ENCODE data around the gene EGFL7.

Gene EGFL7

GRCh38 chr9:136669791-136670464 is 7.2 kb downstream of the EGFL7 start:
- H3K4me1 ChIP-seq (ENCODE audit: control insufficient read depth, insufficient read depth, low read length): peaks cover 15% of the 10 kb centered on the region
- 94% methylated on average over 23 of the region's 23 CpGs for WGBS, 2 experiments
- no peak overlapping the region for H3K27ac ChIP-seq (ENCODE audit: insufficient read depth, low read depth, low read length, poor library complexity, severe bottlenecking)
- H3K36me3 ChIP-seq (ENCODE audit: control insufficient read depth, insufficient read depth, low read length): no peaks in the 10 kb centered on the region
- H3K27me3 ChIP-seq (ENCODE audit: control insufficient read depth, insufficient read depth, low read length, poor library complexity, severe bottlenecking): peaks cover 15% of the 10 kb centered on the region
- H3K4me3 ChIP-seq (ENCODE audit: insufficient read depth, low read depth, low read length): no peak overlapping the region
- H3K9me3 ChIP-seq (ENCODE audit: control insufficient read depth, low read length): no peaks in the 10 kb centered on the region

DNA sequence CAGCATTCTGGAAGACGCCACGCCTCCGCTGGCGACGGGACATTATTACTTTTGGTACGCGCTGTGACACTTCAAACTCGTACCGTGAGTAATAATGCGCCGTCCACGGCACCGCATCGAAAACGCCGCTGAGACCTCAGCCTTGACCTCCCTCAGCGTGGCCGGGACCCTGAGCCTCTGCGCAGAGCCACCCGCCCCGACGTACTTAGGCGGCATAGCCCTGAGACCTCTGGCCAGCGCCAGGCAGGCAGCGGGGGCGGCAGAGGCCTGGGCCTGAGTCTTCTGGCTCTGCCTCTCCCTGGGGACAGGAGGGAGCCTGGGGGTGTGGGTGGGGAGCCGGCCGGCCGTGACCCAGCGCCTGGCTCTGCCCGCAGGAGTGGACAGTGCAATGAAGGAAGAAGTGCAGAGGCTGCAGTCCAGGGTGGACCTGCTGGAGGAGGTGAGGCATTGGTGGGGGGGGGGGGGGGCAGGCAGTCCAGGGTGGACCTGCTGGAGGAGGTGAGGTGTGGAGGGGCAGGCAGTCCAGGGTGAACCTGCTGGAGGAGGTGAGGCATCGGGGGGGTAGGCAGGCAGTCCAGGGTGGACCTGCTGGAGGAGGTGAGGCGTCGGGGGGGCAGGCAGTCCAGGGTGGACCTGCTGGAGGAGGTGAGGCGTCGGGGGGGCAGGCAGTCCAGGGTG is 8.0 kb downstream of the EGFL7 start:
- Histone ChIP-seq H3K36me3 (ENCODE audit: control insufficient read depth, insufficient read depth, low read length) (no peaks in the 10 kb centered on the region), H3K4me1 (ENCODE audit: control insufficient read depth, insufficient read depth, low read length) (peaks cover 15% of the 10 kb centered on the region), H3K4me3 (ENCODE audit: insufficient read depth, low read depth, low read length) (no peak overlapping the region), H3K9me3 (ENCODE audit: control insufficient read depth, low read length) (no peaks in the 10 kb centered on the region), H3K27me3 (ENCODE audit: control insufficient read depth, insufficient read depth, low read length, poor library complexity, severe bottlenecking) (peaks cover 13% of the 10 kb centered on the region), H3K27ac (ENCODE audit: insufficient read depth, low read depth, low read length, poor library complexity, severe bottlenecking) (no peak overlapping the region)
- 95% methylated on average over 36 of the region's 36 CpGs for WGBS, 2 experiments

DNA sequence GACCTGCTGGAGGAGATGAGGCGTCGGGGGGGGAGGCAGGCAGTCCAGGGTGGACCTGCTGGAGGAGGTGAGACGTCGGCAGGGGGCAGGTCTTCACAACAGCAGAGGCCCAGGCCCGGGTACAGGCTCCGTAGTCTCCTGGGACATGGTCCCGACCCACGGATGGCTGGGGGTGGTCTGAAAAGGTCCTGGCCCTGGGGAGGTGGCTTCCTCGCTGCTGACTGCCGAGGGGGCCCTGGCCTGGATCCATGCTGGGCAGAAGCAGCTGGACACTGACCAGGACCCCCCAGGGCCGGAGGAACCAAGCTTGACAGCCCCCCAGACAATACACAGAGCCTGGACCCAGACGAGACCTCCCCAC is 8.5 kb downstream of the EGFL7 start:
- WGBS, 2 experiments: 85 to 86% methylated on average over 12 of the region's 12 CpGs
- Histone ChIP-seq H3K4me3 (ENCODE audit: insufficient read depth, low read depth, low read length) (no peak overlapping the region), H3K9me3 (ENCODE audit: control insufficient read depth, low read length) (no peaks in the 10 kb centered on the region), H3K4me1 (ENCODE audit: control insufficient read depth, insufficient read depth, low read length) (peaks cover 15% of the 10 kb centered on the region), H3K27me3 (ENCODE audit: control insufficient read depth, insufficient read depth, low read length, poor library complexity, severe bottlenecking) (peaks cover 11% of the 10 kb centered on the region), H3K27ac (ENCODE audit: insufficient read depth, low read depth, low read length, poor library complexity, severe bottlenecking) (no peak overlapping the region), H3K36me3 (ENCODE audit: control insufficient read depth, insufficient read depth, low read length) (no peaks in the 10 kb centered on the region)

- Histone ChIP-seq H3K27ac (ENCODE audit: insufficient read depth, low read depth, low read length, poor library complexity, severe bottlenecking) (no peak overlapping the region), H3K4me3 (ENCODE audit: insufficient read depth, low read depth, low read length) (no peak overlapping the region), H3K9me3 (ENCODE audit: control insufficient read depth, low read length) (no peaks in the 10 kb centered on the region), H3K27me3 (ENCODE audit: control insufficient read depth, insufficient read depth, low read length, poor library complexity, severe bottlenecking) (peaks cover 5% of the 10 kb centered on the region), H3K36me3 (ENCODE audit: control insufficient read depth, insufficient read depth, low read length) (no peaks in the 10 kb centered on the region), H3K4me1 (ENCODE audit: control insufficient read depth, insufficient read depth, low read length) (peaks cover 13% of the 10 kb centered on the region)
- WGBS, 2 experiments: 67 to 68% methylated on average over 27 of the region's 27 CpGs
These were observed 9.1 kb downstream of the EGFL7 start for GRCh38 chr9:136671646-136672430.

GRCh38 chr9:136672431-136673087 is 9.8 kb downstream of the EGFL7 start:
- H3K27me3 ChIP-seq (ENCODE audit: control insufficient read depth, insufficient read depth, low read length, poor library complexity, severe bottlenecking): no peaks in the 10 kb centered on the region
- H3K27ac ChIP-seq (ENCODE audit: insufficient read depth, low read depth, low read length, poor library complexity, severe bottlenecking): no peak overlapping the region
- no peaks in the 10 kb centered on the region for H3K9me3 ChIP-seq (ENCODE audit: control insufficient read depth, low read length)
- peaks cover 6% of the 10 kb centered on the region for H3K4me1 ChIP-seq (ENCODE audit: control insufficient read depth, insufficient read depth, low read length)
- H3K36me3 ChIP-seq (ENCODE audit: control insufficient read depth, insufficient read depth, low read length): no peaks in the 10 kb centered on the region
- 91 to 94% methylated on average over 14 of the region's 14 CpGs for WGBS, 2 experiments
- no peak overlapping the region for H3K4me3 ChIP-seq (ENCODE audit: insufficient read depth, low read depth, low read length)

GRCh38 chr9:136673088-136673974 is 10.6 kb downstream of the EGFL7 start:
- Histone ChIP-seq H3K4me1 (ENCODE audit: control insufficient read depth, insufficient read depth, low read length) (no peaks in the 10 kb centered on the region), H3K9me3 (ENCODE audit: control insufficient read depth, low read length) (no peaks in the 10 kb centered on the region), H3K27me3 (ENCODE audit: control insufficient read depth, insufficient read depth, low read length, poor library complexity, severe bottlenecking) (no peaks in the 10 kb centered on the region), H3K36me3 (ENCODE audit: control insufficient read depth, insufficient read depth, low read length) (no peaks in the 10 kb centered on the region), H3K4me3 (ENCODE audit: insufficient read depth, low read depth, low read length) (no peak overlapping the region), H3K27ac (ENCODE audit: insufficient read depth, low read depth, low read length, poor library complexity, severe bottlenecking) (no peak overlapping the region)
- WGBS, 2 experiments: 92 to 94% methylated on average over 35 of the region's 35 CpGs

DNA sequence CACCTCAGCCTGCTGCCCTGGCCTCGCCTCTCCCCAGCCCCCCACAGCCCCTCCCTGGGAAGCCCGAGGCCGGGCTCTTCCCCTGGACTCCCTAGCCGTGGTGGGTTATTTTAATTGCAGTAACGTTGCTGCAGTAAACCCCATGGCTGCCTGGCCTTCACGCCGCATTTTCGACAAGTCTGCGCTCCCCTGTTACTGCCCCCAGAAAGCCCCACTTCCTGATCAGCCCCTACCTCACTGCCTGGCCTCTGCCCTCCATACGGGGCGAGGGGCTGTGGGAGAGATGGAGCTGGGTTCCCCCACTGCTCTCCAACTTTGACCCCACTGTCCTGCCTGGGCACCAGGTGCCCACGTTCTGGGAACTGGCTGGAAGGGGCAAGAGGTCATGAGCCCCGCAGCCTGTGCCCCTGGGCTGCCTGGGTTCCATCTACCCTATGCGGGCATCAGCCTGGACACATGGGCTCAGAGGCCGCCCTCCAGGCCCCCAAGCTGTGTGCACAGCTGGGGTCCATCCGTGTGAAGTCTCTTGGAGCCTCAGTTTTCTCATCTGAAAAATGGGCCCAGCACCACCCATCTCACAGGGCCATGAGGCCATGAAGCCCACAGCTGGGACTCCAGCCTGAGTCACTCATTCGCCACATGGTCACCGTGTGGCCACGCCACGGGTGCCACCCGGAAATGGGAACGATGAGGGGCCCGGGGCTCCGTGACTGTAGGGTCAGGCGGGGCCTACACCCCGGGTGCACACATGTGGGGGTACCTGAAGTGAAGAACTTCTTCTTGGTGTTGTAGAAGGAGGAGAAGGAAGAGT is 11.5 kb downstream of the EGFL7 start:
- Histone ChIP-seq H3K9me3 (ENCODE audit: control insufficient read depth, low read length) (no peaks in the 10 kb centered on the region), H3K27ac (ENCODE audit: insufficient read depth, low read depth, low read length, poor library complexity, severe bottlenecking) (no peak overlapping the region), H3K4me3 (ENCODE audit: insufficient read depth, low read depth, low read length) (no peak overlapping the region), H3K27me3 (ENCODE audit: control insufficient read depth, insufficient read depth, low read length, poor library complexity, severe bottlenecking) (no peaks in the 10 kb centered on the region), H3K36me3 (ENCODE audit: control insufficient read depth, insufficient read depth, low read length) (no peaks in the 10 kb centered on the region), H3K4me1 (ENCODE audit: control insufficient read depth, insufficient read depth, low read length) (peaks cover under 1% of the 10 kb centered on the region)
- 92 to 93% methylated on average over 26 of the region's 26 CpGs for WGBS, 2 experiments

DNA sequence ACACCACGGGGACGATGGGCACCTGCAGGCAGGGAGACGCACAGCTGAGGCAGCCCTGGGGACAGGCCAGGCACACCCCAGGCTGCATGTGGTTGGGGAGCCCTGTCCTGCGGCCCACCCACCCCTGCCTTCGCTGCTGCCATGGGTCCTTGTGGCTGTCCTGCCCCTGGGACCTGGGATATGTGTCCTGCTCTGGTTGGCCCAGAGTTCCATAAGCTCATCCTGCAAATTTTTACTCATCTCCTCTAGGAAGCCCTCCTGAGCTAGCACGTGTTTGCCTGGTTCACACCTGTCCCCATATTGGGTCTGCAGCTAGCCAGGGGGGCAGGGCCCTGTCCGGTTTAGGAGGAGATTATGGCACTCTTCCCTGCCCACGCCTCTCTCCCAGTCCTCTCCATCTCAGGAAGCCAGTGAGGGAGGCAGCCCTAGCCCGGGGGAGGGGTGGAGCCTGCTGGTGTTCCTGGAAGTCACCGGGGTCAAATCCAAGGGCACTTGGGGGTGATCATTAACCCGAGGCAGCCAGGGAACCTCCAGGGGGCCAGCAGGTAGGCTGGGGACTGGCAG is 12.2 kb downstream of the EGFL7 start:
- Histone ChIP-seq H3K36me3 (ENCODE audit: control insufficient read depth, insufficient read depth, low read length) (no peaks in the 10 kb centered on the region), H3K27ac (ENCODE audit: insufficient read depth, low read depth, low read length, poor library complexity, severe bottlenecking) (no peak overlapping the region), H3K4me3 (ENCODE audit: insufficient read depth, low read depth, low read length) (no peak overlapping the region), H3K9me3 (ENCODE audit: control insufficient read depth, low read length) (no peaks in the 10 kb centered on the region), H3K27me3 (ENCODE audit: control insufficient read depth, insufficient read depth, low read length, poor library complexity, severe bottlenecking) (no peaks in the 10 kb centered on the region), H3K4me1 (ENCODE audit: control insufficient read depth, insufficient read depth, low read length) (peaks cover 5% of the 10 kb centered on the region)
- WGBS, 2 experiments: 82 to 86% methylated on average over 11 of the region's 11 CpGs
